RCC 7860 (cell line): Measurements from ENCODE around the gene CDC73.
"Not testable (repeated sequence)": the region's sequence is repeated elsewhere in the genome, so short reads cannot be mapped to it uniquely, and the experiment has no call there.

Experiments used
- DNase-seq: peaks from one replicate; pipeline ENCODE4 v3.0.0-alpha.2; 2015; ENCODE audit warnings: low spot score
- FAIRE-seq: peaks from 2 replicates; lab custom pipeline; 2012; peaks lifted over from hg19 to GRCh38; lab: Jason Lieb, UNC

The CDC73 gene

GRCh38 chr1:193275773-193276172 is 153.9 kb downstream of the CDC73 start:
- no peak for DNase-seq

GRCh38 chr1:193278968-193279367 is 157.1 kb downstream of the CDC73 start:
- no peak for FAIRE-seq
- DNase-seq, result no peak

More at GRCh38 chr1:193275773-193276172, 153.9 kb downstream of the CDC73 start:
- no peak for FAIRE-seq

GRCh38 chr1:193281894-193282293 is 160.1 kb downstream of the CDC73 start:
- DNase-seq (no peak), FAIRE-seq (no peak)

- FAIRE-seq (no peak), DNase-seq (no peak)
Measured at GRCh38 chr1:193283016-193283415, 161.2 kb downstream of the CDC73 start.

GRCh38 chr1:193284219-193284618 is 162.4 kb downstream of the CDC73 start:
- no peak for DNase-seq
- FAIRE-seq, result no peak

- FAIRE-seq, result no peak
Measured at GRCh38 chr1:193285641-193286040, 163.8 kb downstream of the CDC73 start.

GRCh38 chr1:193288548-193289080 is 166.8 kb downstream of the CDC73 start:
- not testable (repeated sequence) for FAIRE-seq, DNase-seq

More at GRCh38 chr1:193285641-193286040, 163.8 kb downstream of the CDC73 start:
- no peak for DNase-seq

GRCh38 chr1:193293726-193294125 is 171.9 kb downstream of the CDC73 start:
- DNase-seq (no peak), FAIRE-seq (no peak)

GRCh38 chr1:193299038-193299437 is 177.2 kb downstream of the CDC73 start:
- FAIRE-seq (no peak), DNase-seq (no peak)

- DNase-seq (no peak), FAIRE-seq (no peak)
Measured at GRCh38 chr1:193301746-193302145, 179.9 kb downstream of the CDC73 start.

- DNase-seq (no peak), FAIRE-seq (no peak)
Measured at GRCh38 chr1:193303849-193304248, 182.0 kb downstream of the CDC73 start.
